Body of pancreas (tissue), 4 donors: ENCODE data around the gene SERPINA1. TPM values are rescaled to one million over a fixed set of nuclear protein-coding genes. Genes with fewer than 3 reads are reported as not detected.
"Not testable (repeated sequence)": the region's sequence is repeated elsewhere in the genome, so short reads cannot be mapped to it uniquely, and the experiment has no call there.

Source experiments
- ATAC-seq: fragments of 150-250 bp; one replicate; pipeline ENCODE4 v1.9.1; 2016
- DNase-seq, 4 donors: peaks; one replicate each; pipeline ENCODE4 v3.0.0-alpha.2; 2019
- H3K27ac ChIP-seq, 4 donors: fragments of 200-600 bp; sonication (generic); 1 replicate in 3 of 4; 2 replicates in 1 of 4; pipeline versions ENCODE4 v1.5.1 to v1.6.1; 2016 to 2019; ENCODE audit warnings: mild to moderate bottlenecking in 1 of 4, mixed read lengths in 1 of 4, moderate library complexity in 1 of 4
- H3K27me3 ChIP-seq, 2 donors: fragments of 200-600 bp; sonication (generic); one replicate each; pipeline ENCODE4 v1.6.0; 2016; ENCODE audit warnings: mild to moderate bottlenecking in 1 of 2
- H3K36me3 ChIP-seq, 2 donors: fragments of 200-600 bp; sonication (generic); replicated peaks in 1 of 2; 2 replicates each; pipeline ENCODE4 v1.5.1; 2016; ENCODE audit warnings: low read depth in 2 of 2; ENCODE audit not compliant: insufficient read depth in 1 of 2
- H3K4me1 ChIP-seq: fragments of 200-600 bp; sonication (generic); one replicate; pipeline ENCODE4 v1.6.0; 2016
- H3K4me3 ChIP-seq, 2 donors: fragments of 200-600 bp; sonication (generic); 1 replicate in 1 of 2; 2 replicates in 1 of 2; pipeline ENCODE4 v1.5.1; 2016 to 2019
- H3K9me3 ChIP-seq, 3 donors: fragments of 200-600 bp; sonication (generic); 1 replicate in 2 of 3; 2 replicates in 1 of 3; pipeline ENCODE4 v1.5.1; 2016
- CTCF ChIP-seq, 7 experiments: fragments of 450-650 bp in 4 of 7; fragments of 200-600 bp in 3 of 7; sonication (generic) in 3 of 7; IDR thresholded peaks; one replicate each; pipeline ENCODE4 v1.5.1; 2016 to 2019; ENCODE audit warnings: antibody characterized with exemption in 7 of 7
- POLR2A ChIP-seq, 3 donors: fragments of 450-650 bp; IDR thresholded peaks; one replicate each; pipeline ENCODE4 v1.6.1; 2016; ENCODE audit warnings: antibody characterized with exemption in 3 of 3, mild to moderate bottlenecking in 2 of 3
- WGBS, 2 donors: methylation state at CpG; one replicate each; pipeline ENCODE4 v1.1.5; 2017; 5-methylcytosine and 5-hydroxymethylcytosine counted together
- intact Hi-C: fragments of 100-400 bp; cut with DNase I; formaldehyde crosslinking; loops from one replicate; pipeline ENCODE4 v1.15.1; 2023
- total RNA-seq, 2 donors: library from RNA; depleted of rRNA; stranded (reverse); fragments of >200 nt; gene quantifications; one replicate each; pipeline ENCODE4 v1.1.0, GENCODE V29; 2016

SERPINA1 gene
- total RNA-seq, 2 donors from 2014 or later = 77.8 to 86.4 TPM

- Histone ChIP-seq H3K9me3 (no peaks in the 10 kb centered on the region), H3K4me1 (peaks cover 5% of the 10 kb centered on the region), H3K27ac (peak overlapping the region in 3 of 4 donors; percentile 47 to 76 (median 69)), H3K4me3 (no peak overlapping the region), H3K36me3 (no peaks in the 10 kb centered on the region), H3K27me3 (no peaks in the 10 kb centered on the region)
- no peak for TF ChIP-seq POLR2A (IDR thresholded peaks at IDR 0.05)
- no peak for TF ChIP-seq CTCF (IDR thresholded peaks at IDR 0.05)
- ATAC-seq (peak; percentile 85), DNase-seq (peak in 1 of 4 donors; percentile 42)
- WGBS, 2 donors = 0 to 4% methylated on average over 1 of the region's 1 CpG
- intact Hi-C loops = no loop called here
These were observed 23.2 kb upstream of the SERPINA1 start for GRCh38 chr14:94411638-94412037.

GRCh38 chr14:94409430-94409829, 21.0 kb upstream of the SERPINA1 start:
- DNase-seq, H3K36me3 ChIP-seq, H3K27ac ChIP-seq, H3K27me3 ChIP-seq, intact Hi-C loops, H3K9me3 ChIP-seq, ATAC-seq, H3K4me1 ChIP-seq, H3K4me3 ChIP-seq: not testable (repeated sequence)
- 64 to 74% methylated on average over 5 of the region's 5 CpGs for WGBS, 2 donors

GRCh38 chr14:94408546-94409095, 20.2 kb upstream of the SERPINA1 start:
- DNase-seq (no peak), ATAC-seq (no peak)
- H3K27ac ChIP-seq = no peak overlapping the region
- no peaks in the 10 kb centered on the region for H3K27me3 ChIP-seq
- no peaks in the 10 kb centered on the region for H3K9me3 ChIP-seq
- 53 to 65% methylated on average over 4 of the region's 4 CpGs for WGBS, 2 donors
- H3K36me3 ChIP-seq = no peaks in the 10 kb centered on the region
- TF ChIP-seq POLR2A (IDR thresholded peaks at IDR 0.05) (no peak), CTCF (IDR thresholded peaks at IDR 0.05) (no peak)
- intact Hi-C loops = no loop called here
- H3K4me1 ChIP-seq = peaks cover 5% of the 10 kb centered on the region
- H3K4me3 ChIP-seq = no peak overlapping the region

GRCh38 chr14:94407906-94408305, 19.5 kb upstream of the SERPINA1 start:
- no peaks in the 10 kb centered on the region for H3K27me3 ChIP-seq
- H3K36me3 ChIP-seq = no peaks in the 10 kb centered on the region
- TF ChIP-seq POLR2A (IDR thresholded peaks at IDR 0.05) = no peak
- no peak for TF ChIP-seq CTCF (IDR thresholded peaks at IDR 0.05)
- intact Hi-C loops = no loop called here
- ATAC-seq = no peak
- no peak overlapping the region for H3K27ac ChIP-seq
- peaks cover 5% of the 10 kb centered on the region for H3K4me1 ChIP-seq
- H3K9me3 ChIP-seq = no peaks in the 10 kb centered on the region
- no peak for DNase-seq
- no peak overlapping the region for H3K4me3 ChIP-seq

- no peak for TF ChIP-seq POLR2A (IDR thresholded peaks at IDR 0.05)
- TF ChIP-seq CTCF (IDR thresholded peaks at IDR 0.05) = no peak
- Histone ChIP-seq H3K27me3 (no peaks in the 10 kb centered on the region), H3K9me3 (no peaks in the 10 kb centered on the region), H3K36me3 (no peaks in the 10 kb centered on the region), H3K4me1 (peaks cover 5% of the 10 kb centered on the region), H3K27ac (no peak overlapping the region), H3K4me3 (no peak overlapping the region)
- no peak for ATAC-seq
- DNase-seq = no peak
- intact Hi-C loops = no loop called here
These were observed 18.5 kb upstream of the SERPINA1 start for GRCh38 chr14:94406910-94407309.
